ENCODE results near the gene RSRP1.
A peak's percentile ranks its signal among the peaks of the same experiment; 100 is the strongest.
"Not testable (repeated sequence)": the region's sequence is repeated elsewhere in the genome, so short reads cannot be mapped to it uniquely, and the experiment has no call there.

Gene RSRP1

DNA sequence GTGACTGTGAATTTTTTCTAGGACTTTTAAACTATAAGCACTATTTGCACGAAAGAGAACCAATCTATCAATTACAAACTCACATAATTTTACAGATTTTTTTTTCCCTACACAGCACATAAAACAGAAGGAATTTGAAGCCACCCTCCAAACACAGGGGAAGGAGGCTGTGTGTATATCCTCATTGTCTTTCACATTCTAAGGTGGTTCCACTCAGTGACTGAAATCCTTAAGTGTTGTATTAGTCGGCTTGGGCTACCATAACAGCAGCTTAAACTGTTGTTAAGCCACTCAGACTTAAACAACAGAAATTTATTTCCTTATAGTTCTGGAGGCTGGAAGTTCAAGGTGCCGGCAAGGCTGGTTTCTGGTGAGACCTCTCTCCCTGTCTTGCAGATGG lies 13.1 kb upstream of the RSRP1 start:
- not testable (repeated sequence) for DNase-seq (ENCODE audit: extremely low spot score, insufficient read length, low read depth); FAIRE-seq

DNA sequence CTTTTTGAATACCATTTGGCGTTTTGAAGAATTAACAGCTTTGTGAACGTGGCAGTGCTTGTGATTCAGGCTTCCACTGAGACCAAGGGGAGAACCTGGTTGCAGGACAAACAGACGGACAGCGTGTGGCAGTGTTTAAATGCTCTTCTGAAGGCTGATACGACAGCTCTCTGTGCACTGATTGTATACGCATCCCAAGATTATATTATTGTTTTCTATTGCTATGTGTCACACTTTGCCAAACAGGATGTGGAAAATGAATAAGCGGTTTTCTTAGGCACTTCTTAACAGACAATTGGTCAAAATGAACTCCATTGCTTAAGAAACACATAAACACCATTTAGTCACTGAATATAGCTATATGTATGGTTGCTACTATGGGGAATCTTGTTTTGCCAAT lies 12.6 kb upstream of the RSRP1 start:
- FAIRE-seq; DNase-seq (ENCODE audit: extremely low spot score, insufficient read length, low read depth): not testable (repeated sequence)

DNA sequence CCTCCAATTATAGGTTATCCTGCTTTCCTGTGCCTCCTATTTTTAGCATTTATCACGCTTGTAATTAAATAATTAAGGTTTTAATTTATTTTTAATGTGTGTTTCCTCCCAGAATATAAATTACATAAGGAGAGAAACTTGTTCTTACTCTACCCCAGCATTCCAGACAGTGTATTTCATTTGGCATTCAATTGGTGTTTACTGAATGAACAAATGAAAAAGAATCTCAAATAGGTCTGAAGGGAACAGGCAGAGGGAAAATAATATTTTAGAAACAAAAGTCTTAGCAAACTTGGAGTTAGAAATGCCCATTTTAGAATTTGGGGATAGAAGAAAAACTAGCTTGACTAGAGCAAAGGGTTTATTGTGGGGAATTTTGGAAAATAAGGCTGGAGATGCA lies 9.9 kb upstream of the RSRP1 start:
- DNase-seq (ENCODE audit: extremely low spot score, insufficient read length, low read depth) (no peak), FAIRE-seq (no peak)

DNA sequence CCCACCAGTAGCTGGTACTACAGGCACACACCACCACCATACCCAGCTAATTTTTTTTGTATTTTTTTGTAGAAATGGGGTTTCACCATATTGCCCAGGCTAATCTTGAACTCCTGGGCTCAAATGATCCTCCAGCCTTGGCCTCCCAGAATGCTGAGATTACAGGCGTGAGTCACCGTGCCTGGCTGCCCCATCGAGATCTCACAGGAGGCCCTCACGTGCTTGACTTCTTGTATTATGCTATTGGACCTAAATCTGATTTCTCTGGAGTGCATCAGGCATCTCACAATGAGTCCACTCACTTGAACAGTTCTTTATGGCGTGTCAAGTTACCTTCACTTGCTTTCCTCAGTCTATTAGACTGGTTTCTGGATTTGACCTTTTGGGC lies 9.3 kb upstream of the RSRP1 start:
- FAIRE-seq (no peak), DNase-seq (ENCODE audit: extremely low spot score, insufficient read length, low read depth) (no peak)

DNA sequence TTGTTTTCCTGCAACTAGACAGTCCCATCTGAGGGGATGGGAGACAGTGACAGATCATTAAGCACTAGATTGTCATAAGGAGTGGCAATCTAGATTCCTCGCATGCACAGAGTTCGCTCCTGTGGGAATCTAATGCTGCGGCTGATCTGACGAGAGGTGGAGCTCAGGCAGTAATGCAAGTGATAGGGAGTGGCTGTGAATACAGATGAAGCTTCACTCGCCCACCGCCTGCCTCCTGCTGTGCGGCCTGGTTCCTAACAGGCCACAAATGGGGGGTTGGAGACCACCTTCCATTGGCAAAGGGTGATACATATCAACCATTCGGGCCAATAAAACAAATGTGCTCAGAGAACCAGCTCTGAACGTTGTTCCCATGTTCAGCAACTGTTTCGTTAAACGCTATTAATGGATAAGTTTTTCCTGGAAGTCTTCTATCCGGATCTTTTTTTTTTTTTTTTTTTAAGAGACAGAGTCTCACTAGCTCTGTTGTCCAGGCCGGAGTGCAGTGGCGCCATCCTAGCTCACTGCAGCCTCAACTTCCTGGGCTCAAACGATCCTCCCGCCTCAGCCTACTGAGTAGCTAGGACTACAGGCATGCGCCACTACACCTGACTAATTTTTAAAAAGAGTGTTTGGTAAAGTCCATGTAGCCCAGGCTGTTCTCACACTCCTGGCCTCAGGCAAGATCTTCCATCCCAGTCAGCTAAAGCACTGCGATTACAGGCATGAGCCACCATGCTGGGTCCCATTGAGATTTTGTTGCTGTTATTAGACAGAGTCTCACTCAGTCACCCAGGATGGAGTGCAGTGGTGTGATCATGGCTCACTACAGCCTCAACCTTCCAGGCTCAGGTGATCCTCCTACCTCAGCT lies 8.7 kb upstream of the RSRP1 start:
- DNase-seq (ENCODE audit: extremely low spot score, insufficient read length, low read depth) = no peak
- FAIRE-seq = no peak

DNA sequence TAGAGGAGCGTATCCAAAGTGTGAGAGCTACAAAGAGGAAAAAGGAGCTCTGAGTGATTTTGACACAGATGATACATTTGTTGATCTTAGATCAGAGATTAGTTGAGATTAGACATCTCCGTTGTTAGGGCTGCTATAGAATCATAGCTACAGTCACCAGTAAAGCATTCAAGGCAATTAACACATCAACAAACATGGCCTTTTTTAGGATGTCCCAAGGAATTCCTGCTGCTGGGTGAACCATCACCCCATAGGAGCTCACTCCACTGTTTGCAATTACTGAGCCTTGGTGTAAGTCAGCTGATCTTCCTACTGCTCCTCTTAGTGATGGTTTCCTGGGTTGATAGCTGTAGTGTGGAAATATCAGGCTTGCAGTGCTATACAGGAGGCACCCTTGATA lies 6.7 kb upstream of the RSRP1 start:
- DNase-seq (ENCODE audit: extremely low spot score, insufficient read length, low read depth) = no peak

DNA sequence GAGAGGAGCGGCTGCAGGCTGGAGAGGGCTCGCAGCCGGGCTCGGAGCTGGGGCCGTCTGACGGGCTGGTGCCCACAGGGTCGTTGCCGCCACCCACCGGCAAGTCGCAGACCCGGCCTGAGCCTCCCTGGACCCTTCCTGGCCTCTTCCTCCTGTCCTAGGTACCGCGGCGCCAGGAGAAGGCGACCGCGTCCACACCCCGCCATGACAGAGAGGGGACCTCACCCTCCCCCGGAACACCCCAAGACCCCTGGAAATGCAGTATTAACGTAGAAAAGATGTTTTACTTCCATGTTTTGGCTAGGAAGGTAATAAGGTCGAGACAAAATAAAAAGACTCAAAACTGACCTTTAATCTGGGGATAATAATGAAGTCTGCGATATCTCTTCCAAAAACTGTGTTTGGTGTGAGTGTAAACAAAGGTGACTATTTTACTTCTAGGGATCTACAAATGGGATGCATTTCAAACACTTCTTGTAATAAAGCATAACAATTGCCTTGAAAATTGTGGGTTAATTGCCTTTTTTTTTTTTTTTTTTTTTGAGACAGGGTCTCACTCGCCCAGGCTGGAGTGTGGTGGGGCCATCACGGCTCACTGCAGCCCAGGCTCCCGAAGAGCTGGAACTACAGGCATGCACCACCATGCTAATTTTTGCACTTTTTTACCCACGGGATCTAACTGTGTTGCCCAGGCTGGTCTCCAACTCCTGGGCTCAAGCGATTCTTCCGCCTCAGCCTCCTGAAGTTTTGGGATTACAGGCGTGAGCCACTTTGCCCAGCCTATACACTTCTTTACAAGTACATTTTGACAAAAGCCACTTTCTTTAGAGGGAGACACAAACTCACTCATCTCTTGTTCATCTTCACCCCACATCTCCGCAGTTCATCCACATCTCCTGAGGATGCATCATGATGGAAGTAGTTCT lies 838 bp upstream of the RSRP1 start:
- DNase-seq (ENCODE audit: extremely low spot score, insufficient read length, low read depth) = no peak

More for the DNA sequence above, 6.7 kb upstream of the RSRP1 start:
- no peak for FAIRE-seq

DNA sequence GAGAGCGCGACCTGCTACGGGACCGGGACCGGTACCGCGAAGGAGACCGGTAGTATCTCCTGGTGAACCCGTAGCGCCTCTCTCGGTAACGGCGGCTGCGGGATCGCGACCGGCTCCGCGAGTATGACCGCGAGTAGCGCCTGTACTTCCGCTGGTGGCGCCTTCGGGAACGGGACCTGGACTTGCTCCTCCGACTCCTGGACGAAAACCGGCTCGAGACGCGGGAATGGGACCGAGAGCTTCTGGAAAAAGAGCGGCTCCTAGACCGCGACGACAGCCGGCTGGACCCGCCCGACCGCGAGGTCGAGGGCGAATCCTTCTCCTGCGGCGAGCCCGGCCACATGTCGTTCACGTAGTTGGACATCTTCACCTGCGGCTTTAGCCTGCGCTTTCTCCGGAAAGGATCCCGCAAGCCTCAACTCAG lies 642 bp downstream of the RSRP1 start:
- no peak for DNase-seq (ENCODE audit: extremely low spot score, insufficient read length, low read depth)
- FAIRE-seq = no peak

More for the DNA sequence above, 838 bp upstream of the RSRP1 start:
- no peak for FAIRE-seq

DNA sequence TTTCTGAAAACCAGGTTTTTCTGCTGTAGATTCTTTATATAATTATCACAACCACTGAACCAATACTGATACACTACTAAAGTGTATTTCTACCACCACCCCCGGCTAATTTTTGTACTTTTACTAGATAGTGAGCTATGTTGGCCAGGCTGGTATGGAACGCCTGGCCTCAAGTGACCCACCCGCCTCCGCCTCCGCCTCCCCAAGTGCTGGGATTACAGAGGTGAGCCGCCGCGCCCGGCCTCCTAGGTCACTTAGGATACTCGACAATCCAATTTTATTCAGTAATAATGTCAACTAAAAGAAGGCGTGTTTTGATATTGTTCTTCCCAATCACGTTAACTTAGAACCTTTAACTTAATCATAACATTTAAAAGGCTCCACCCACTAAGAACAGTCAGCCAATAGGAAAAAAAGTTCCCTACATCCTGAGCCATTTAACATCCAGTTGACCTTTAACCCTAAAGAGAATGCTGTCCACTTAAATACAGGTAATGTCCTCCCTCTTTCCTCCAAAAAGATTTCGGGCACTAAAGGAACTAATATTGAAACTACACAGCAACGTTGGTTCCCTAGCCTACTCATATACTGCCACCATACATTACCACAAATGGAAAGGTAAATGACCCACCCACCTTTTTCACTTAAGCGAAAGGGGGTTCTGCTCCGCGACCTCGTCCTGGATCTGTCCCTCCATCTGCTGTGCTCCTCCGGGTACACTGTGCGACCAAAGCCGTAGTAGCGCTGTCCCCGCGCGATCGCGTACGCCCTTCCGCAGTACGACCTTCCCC lies 1.2 kb downstream of the RSRP1 start:
- DNase-seq (ENCODE audit: extremely low spot score, insufficient read length, low read depth) (no peak), FAIRE-seq (peak; percentile 18)

DNA sequence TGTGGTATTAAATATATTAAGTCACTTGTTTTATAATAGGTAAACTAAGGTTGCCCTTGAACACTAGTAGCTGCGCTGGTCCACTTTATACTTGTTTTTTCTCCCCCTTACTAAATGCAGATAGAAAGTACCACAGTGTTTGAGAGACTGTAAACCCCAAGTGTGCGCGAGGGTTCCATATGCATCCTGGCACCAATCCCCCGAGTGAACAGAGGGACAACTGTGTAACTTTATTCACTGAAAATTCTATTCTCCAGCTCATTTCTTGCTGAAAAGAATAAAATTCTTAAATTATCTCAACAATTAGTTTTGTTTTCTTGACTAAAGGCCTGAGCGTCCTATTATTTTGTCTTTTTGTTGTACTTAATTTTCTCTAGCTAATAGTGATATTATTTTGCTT lies 1.9 kb downstream of the RSRP1 start:
- DNase-seq (ENCODE audit: extremely low spot score, insufficient read length, low read depth) (no peak), FAIRE-seq (no peak)

DNA sequence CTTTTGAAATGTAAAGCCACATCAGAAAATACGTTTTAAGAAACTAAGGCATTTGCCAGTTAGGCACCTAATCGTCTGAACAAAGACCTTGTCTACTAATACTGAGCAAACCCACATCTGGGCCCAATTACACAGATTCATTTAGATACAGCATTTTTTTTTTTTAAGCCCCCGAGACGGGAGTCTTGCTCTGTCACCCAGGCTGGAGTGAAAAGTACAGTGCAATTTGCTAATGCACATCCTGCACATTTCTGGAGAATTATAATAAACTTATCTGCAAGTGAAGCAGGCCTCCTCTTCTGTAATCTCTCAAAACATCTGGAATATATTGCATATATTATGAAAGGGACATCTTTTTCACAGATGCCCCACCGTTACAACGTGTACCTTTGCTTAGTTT lies 3.3 kb downstream of the RSRP1 start:
- DNase-seq (ENCODE audit: extremely low spot score, insufficient read length, low read depth) (no peak), FAIRE-seq (no peak)

DNA sequence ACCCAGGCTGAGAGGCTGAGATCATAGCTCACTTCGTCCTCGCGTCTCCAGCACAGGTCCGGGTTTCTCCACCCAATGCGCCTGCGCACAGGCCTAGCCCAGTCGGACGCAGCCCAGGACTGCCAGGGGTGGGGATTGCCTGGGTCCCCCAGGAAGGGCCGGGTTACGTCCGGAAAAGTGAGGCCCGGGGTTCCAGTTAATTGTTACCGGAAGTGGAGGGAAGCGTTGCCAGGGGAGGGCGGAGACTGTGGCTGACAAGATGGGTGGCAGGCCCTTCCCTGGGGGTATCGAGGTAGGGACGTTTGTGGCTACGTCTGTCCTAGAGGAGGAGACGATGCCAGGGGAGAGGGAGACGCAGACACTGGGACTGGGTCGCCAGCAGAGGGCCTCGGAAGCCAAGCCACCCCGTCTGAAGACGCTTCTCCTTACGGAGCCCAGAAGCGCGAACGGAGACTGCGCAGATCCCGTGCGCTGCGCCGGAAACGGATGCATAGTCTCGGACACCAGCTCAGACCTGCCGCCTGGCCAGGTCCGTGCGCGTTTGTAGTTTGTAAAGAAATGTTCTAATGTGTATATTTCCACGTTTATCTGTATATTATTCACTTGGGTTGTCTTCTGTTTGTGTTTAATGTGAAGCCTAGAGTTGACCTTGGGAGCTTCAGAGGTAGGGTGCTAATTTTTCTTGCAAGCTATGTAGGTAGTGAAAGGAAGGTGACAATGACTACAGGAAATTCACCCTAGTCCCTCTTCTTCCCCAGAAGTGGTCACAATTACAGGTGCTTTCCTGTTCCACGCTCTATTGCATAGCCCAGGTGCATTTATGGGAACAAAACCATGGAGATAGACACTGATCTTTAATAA lies 7.3 kb downstream of the RSRP1 start:
- DNase-seq (ENCODE audit: extremely low spot score, insufficient read length, low read depth) = peak; percentile 74
- FAIRE-seq = peak; percentile 91

DNA sequence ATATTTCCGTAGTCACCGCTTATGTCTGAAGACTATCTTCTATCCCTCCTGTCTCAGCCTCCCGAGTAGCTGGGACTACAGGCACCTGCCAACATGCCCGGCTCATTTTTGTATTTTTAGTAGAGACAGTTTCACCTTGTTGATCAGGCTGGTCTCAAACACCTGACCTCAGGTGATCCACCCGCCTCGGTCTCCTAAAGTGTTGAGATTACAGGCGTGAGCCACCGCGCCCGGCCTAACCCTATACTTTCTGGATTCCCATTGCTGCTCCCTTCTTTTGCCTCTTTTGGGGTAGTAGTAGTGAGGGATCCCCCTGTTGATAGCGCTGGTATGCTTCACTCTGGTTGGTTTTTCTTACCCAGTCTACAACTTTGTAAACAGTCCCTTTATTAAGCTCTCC lies 9.2 kb downstream of the RSRP1 start:
- FAIRE-seq = no peak
- DNase-seq (ENCODE audit: extremely low spot score, insufficient read length, low read depth) = no peak

DNA sequence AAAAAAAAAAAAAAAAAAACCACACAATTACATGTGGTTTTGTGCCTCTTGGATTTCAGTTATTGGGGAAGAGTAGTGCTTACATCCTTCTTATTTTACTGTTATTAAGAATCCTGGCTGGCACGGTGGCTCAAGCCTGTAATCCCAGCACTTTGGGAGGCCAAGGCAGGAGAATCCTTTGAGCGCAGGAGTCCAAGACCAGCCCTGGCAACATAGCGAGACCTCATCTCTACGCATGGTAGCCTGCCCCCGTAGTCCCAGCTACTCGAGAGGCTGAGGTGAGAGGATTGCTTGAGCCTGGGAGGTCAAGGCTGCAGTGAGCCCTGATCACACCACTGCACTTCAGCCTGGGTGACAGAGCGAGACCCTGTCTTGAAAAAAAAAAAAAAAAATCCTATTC lies 11.0 kb downstream of the RSRP1 start:
- not testable (repeated sequence) for FAIRE-seq; DNase-seq (ENCODE audit: extremely low spot score, insufficient read length, low read depth)

DNA sequence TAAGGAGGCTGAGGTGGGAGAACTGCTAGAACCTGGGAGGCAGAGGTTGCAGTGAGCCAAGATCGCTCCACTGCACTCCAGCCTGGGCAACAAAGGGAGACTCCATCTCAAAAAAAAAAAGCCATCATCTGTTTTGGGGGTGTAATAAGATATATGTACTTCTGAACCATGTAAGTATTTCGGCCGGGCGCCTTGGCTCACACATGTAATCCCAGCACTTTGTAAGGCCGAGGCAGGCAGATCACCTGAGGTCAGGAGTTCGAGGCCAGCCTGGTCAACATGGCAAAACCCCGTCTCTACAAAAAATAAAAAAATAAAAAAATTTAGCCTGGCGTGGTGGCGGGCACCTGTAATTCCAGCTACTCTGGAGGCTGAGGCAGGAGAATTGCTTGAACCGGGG lies 11.8 kb downstream of the RSRP1 start:
- DNase-seq (ENCODE audit: extremely low spot score, insufficient read length, low read depth); FAIRE-seq: not testable (repeated sequence)

DNA sequence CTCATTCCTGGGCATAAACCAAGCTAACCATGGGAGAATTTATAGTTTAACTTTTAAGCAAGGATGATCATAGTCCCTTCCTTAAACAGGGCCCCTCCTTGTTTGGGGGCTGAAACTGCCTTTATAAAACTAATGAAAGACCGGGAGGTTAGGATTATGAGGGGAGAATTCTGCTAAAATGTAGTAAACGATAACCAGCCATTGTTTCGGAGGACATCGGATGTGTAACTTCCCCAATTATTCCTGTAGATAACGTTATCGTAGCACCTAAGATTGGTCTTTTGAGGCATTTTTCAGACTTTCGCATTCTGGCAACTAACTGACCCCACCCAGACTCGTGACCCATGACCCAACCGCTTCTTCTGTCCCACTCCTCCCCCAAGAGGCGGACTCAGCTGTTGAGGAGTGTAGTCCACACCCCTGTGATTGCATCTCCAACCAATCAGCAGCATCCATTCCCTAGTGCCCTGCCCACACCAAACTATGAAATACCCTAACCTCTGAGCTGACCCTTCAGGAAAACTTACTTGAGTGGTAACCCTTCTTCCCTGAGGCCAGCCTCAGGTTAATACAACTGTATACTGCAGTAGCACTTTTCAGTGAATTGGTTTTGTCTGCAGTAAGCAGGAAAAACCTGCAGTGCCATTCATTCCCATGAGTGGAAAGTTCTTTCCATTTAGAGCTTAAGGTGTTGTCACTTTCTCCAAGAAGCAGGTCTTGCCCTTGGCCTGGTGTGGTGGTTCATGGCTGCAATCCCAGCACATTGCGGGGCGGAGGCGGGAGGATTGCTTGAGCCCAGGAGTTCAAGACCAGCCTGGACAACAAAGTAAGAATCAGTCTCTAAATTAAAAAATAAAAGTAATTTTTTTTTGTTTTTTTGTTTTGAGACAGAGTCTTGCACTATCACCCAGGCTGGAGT lies 14.1 kb downstream of the RSRP1 start:
- DNase-seq (ENCODE audit: extremely low spot score, insufficient read length, low read depth) (no peak), FAIRE-seq (peak; percentile 93)

DNA sequence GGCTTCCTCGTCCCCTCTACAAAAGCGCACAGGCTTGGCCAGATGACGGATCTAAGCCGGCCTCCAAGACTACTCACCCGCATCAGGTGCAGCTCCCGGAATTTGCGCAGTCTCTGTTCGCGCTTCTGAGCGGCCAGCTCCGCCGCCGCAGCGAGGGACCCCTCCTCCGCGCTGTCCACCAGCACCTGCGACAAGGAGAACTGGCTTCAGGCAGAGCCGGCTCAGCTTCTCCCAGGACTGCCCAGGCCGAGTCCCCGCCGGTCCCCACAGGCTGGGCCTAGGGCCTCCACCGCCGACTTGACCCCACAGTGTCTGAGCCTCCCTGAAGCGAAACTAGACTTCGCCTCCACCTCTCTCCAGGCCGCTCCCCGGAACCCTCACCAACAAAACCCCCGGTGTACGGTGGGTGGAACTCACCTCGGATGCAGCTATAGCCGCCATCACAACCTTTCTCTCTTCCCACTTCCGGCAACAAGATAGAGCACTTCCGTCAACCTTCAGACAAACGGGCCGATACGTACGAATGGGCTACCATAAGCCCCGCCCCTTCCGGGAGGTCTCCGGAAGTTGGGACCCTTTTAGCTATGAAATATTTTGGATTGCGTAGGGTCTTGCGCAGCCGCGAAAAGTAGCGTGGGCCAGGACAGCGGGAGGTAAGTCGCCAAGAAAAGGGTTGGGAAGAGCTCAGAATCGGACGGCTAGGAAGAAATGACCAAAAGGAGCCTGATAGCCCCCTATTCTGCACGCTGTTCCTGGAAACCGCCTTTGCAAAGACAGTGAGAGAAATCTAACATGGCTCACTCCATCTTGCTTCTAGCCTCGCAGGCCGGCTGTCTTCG lies 15.0 kb downstream of the RSRP1 start, which contains the start of gene SYF2:
TSS of gene SYF2 (minus strand) at position 476 of the 839 bp plus-strand sequence. CDS start at position 441, 35 bp downstream.
- peak; percentile 98 for FAIRE-seq
- peak; percentile 95 for DNase-seq (ENCODE audit: extremely low spot score, insufficient read length, low read depth)

Data from GM18507 (cell line).